NCI-H774 (cell line): Measurements from ENCODE around the gene PRKAR1A.

Experiments used
- DNase-seq: peaks from one replicate; lab custom pipeline; 2025; lab: John Stamatoyannopoulos, UW

Gene PRKAR1A

DNA sequence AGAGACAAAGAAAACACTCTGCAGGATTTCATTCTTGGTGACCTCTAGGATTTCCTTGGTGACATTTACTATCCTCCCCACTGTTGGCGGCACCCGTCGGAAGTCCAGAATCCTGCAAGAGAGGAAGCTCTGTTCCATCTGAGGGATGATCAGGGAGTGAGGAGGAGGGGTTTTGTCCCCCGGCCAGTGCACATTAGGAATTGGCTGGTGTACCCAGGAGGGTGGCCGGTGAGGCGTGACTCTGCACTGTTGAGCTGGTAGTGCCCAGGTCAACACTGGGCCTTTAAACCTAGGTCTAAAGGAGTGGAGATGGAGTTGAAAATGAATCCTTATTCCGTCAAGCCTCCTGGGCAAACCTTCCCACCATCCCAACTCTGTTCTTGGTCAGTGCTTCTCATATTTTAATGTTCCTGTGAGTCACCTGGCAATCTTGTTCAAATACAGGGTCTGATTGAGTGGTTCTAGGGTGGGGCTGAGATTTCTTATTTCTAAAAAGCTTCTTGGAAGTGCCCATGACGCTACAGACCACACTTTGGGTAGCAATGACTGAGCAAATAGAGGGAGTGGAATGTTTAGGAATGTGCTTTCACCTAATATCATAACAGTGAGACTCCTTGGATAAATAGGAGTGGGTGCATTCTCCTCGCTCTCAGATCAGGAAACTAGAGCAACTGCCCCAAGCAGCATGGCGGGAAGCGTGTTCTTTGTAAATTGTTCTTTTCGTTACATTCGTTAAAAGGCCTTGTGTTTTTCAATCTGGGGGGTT lies 30.7 kb downstream of the PRKAR1A start:
- DNase-seq, result no peak

GRCh38 chr17:68544111-68544915 lies 32.1 kb downstream of the PRKAR1A start:
- DNase-seq, result no peak

- DNase-seq, result no peak
Measured at GRCh38 chr17:68556551-68556950, 44.3 kb downstream of the PRKAR1A start.

GRCh38 chr17:68559316-68559715 lies 47.1 kb downstream of the PRKAR1A start:
- no peak for DNase-seq

DNA sequence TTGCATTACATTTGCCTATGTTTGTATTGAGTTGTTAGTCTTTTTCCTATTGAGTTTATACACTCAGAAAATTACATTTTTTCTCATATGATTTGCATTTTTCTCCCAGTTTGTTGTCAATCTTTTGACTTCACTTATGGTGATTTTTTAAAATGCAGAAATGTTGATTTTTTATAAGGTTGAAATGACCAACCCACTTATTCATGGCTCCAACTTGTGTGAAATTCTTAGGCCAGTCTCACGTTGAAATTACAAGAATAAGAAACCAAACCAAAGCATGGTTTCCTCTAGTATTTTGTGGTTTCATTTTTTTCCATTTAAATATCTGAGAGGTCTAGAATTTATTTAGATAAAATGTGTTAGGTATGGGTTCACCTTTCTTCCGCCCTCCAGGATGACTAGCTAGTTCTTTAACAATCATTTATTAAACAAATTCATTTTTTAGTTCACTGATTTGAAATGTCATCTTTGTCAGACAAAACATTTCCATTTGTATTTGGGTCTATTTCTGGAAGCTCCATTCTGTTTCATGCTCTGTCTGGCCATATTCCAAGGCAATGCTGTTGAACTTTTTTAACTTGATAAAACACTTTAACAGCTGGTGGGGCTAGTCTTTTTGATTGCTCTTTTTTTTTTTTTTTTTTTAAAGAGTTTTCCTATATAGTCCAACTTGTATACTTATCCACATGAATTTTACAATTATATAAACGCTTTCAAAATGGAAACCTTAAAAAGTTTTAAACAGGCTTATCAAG lies 48.9 kb downstream of the PRKAR1A start:
- no peak for DNase-seq

DNA sequence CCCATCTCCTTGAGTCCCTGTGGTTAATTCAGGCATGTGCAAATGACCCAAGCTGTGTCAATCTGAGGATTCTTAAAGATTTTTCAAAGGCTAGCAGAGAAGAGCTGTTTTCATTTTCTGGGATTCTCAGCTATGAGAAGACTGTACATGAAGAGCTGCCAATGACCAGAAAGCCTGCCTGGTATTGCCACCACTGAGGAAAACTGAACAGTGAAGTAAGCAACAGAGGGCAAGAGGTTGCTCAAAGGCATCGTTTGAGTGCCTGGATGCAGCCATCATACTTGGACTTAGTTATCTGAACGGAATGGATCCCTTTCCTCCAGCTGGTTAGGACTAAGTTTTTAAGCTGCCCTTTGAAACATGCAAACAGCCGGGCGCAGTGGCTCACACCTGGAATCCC lies 50.5 kb downstream of the PRKAR1A start:
- DNase-seq, result no peak

DNA sequence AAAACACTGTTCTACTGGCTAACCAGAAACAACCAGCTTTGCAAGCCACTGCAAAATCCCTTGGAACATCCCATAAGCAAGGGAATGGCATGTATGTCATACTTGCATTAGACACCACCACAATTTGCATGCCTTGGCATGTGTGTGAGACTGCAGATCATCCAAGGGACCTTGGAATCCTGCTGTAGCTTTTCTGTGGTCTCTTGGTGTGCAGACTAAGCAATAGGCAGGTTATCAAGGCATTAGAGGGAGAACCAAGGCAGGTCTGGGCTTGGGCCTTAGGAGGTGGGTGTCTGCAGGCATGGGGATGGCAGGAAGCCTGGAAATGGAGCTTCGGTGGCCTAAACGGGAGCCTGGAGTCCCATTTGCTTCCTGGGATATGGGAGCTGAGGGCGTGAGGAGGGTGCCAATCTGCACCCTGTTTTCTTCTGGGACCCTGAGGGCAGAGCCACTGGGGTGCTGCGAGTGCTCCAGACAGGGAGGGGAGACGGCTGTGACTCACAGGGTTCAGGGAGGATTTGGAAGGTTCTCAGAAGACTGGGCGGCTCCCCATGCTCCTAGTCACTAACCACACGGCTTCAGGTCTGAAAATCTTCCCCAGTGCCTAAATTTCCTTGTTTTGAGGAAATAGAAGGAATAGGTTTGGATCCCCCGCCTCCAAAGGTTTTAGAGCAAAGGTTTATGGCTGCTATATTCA lies 52.3 kb downstream of the PRKAR1A start:
- no peak for DNase-seq

DNA sequence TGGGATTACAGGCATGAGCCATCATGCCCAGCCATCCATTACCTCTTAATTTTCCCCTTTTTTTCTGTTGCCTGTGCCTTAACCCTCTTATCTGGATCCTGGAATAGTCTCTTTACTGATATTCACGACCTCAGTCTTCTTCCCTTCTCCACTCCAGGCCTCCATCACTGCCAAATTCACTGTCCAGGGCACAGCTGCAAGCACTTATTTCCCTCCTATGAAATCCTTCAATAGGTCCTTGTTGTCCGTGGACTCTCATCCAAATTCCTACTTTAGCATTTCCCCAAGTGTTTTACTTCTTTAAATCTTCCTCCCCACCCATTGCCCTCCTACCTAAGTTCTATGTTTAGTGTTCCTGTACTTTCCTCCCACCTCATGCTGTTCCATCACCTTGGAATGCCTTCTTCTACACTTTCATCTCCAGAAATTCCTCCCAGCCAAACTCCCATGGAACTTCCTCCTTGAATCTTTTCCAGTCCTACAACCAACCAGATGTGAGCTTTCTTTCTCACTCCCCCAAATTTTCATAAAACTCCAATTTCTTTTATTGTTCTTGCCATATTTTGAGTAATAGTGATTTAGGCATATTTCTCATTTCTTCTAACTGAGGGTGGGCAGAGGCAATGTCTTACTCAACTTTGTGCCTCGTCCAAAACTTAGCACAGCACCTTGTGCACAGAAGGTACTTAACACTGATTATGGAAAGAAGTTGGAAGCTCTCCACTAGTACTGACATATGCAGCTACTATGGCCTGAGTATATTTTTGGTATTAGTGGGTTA lies 53.6 kb downstream of the PRKAR1A start:
- no peak for DNase-seq

DNA sequence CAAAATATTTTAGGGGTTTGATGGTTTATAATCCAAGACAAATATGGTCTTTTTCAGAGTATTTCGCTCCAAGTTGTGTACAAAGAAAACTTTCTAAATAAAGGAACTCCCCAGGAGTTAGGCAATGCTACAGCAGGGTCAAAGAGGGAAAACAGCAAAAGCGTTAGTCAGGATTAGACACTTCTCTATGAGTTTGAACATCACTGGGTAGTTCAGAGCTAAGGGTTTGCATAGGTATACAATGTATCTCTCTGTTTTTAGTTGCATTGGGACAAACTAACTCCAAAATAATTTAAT lies 54.2 kb downstream of the PRKAR1A start:
- no peak for DNase-seq

DNA sequence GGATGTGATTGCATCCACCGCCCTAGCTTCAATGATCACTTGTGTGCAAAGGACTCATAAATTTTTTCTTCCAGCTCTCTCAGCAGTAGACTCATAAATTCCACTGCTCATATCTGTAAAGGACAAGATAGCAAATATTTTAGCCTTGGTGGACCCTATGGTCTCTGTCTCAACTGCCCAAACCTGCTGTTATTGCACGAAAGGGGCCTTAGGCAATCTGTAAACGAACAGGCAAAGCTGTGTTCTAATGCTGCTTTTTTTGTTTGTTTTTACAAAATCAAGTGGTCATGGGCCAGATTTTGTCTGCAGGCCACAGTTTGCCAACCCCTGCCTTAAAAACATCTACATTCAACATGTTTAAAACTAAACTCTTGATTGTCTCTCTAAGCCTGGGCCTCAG lies 54.8 kb downstream of the PRKAR1A start:
- DNase-seq, result no peak

DNA sequence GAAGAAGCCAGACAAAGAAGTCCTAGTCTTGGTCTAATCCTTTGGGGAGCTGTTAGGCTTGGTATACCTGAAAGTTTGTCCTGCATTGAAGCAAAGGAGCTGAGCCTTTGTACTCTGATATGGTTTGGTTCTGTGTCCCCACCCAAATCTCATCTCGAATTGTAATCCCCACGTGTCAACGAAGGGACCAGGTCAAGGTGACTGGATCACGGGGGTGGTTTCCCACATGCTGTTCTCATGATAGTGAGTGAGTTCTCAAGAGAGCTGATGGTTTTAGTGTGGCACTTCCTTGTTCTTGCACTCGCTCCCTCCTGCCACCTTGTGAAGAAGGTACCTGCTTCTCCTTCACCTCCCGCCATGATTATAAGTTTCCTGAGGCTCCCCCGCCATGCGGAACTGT lies 55.4 kb downstream of the PRKAR1A start:
- DNase-seq, result no peak

GRCh38 chr17:68568581-68568980 lies 56.4 kb downstream of the PRKAR1A start:
- no peak for DNase-seq

GRCh38 chr17:68569346-68569745 lies 57.1 kb downstream of the PRKAR1A start:
- no peak for DNase-seq

DNA sequence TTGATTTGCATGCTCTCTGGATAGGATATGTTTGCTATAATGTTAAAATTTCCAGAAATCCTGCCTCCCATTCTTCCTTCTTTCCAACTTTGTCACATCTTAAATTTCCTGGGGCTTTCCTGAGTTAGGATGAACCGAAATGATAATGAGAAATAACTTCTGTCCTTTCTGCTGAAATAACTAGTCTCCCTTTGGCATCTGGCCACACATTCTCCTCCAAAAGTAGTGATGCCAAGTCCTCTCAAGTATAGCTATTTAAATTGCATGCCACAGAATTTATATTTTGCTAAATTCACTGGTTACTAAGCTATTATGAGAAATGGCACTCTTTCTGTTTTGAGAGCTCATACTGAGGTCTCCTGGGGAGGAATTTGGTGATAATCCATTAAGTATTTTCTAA lies 58.3 kb downstream of the PRKAR1A start:
- no peak for DNase-seq

DNA sequence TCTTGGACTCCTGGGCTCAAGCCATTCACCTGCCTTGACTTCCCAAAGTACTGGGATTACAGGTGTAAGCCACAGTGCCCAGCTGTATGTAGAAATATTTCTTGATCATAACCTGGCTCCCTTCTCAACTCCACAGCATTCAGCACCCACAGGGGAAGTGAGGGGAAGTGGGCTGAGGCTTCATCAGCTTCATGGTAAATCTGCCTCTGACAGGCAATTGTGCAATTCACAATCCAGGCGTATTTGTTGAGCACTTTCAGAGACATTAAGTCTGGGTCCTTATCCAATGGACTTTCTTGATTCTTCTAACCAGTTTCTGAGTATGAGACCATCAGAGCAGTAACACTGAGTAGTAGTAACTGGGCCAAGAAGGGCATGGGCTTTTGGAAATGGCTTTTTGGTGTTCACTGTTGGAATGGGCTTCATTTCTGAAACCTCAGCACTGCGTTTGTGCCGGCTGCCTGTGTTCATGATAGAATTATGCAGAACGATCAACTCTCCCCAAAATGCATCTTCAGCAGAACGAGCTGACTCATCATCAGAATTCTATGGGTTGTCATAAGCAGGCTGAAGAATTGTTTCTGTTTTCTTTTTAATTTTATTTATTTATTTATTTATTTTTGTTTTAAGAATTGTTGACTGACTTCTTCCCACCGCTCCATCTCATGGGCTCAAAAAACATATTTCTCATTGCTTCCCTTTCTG lies 60.1 kb downstream of the PRKAR1A start:
- no peak for DNase-seq

DNA sequence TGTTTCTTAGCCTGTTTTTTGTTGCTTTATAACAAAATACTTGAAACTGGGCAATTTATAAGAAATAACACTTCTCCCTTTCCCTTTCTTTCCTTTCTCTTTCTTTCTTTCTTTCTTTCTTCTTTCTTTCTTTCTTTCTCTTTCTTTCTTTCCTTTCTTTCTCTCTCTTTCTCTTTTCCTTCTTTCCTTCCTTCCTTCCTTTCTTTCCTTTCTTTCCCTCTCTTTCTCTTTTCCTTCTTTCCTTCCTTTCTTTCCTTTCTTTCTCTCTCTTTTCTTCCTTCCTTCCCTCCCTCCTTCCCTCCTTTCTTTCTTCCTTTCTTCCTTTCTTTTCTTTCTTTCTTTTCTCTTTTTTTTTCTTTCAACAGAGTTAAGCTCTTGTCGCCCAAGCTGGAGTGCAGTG lies 61.1 kb downstream of the PRKAR1A start:
- DNase-seq, result no peak

DNA sequence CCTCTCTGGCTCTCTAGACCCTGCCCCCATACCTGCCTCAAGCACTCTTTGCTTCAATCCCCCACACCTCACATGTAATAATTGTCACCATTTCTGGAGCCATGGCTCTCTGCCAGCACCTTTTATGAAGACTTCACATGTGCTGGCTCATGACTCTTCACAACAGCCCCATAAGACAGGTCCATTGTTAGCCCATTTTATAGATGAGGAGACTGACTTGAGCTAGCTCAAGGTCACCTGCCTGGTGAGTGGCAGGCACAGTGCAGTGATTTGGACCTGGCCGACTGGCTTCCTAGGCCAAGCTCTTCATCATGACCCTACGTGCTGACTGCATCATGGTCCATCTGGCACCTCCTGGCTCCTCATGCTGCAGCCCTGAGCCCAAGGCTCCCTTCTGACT lies 63.9 kb downstream of the PRKAR1A start:
- DNase-seq, result no peak

DNA sequence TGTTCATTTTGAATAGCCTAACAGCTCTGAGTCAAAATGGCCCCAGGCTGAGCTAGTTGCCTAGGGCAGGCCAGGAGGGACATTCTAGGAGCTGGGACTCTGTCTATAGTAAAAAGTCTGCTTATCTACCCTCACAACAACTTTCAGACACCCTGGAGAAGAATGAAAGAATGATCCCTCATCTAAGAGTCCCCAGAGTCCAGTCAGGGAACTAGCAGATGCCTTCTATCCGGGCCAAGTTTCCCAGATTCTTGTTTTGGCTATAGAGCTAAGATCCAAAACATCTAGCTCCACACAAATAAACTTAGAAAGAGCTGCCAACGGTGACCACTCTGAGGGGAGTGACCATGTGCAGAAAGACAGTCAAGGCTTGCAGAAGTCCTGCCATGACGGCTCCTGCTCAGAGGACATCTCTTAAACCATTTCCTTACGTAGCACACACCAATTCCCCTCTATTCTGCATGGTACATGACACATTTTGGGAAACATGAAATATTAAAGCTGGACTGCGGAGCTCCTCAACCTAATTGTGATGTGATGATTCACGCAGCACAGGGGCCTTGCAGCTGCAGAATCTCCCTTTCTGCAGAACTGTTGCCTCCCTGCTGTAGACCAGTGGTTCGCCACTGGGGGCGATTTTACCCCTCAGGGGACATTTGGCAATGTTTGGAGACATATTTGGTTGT lies 64.7 kb downstream of the PRKAR1A start:
- no peak for DNase-seq

- no peak for DNase-seq
Measured at GRCh38 chr17:68577497-68577821, 65.2 kb downstream of the PRKAR1A start.

DNA sequence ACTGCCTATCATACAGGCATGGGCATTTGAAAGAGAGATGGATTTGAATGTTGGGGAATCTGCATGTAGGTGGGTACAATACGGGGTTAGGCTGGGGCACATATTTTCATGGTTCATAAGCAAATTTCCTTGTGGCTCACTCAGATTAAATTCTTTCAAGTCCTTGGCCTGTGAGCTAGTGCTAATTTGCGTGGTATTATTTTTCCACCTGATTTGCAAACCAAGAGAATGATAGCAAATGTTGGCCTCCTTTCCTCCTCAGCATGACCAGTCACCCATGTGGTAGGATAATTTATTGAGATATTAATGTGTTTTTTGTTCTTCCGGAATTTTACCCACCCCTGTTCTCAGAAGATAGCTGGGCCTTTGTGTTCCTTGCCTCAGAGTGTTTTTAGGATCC lies 66.0 kb downstream of the PRKAR1A start:
- no peak for DNase-seq
